ENCODE results near the gene ATMIN.

DNA sequence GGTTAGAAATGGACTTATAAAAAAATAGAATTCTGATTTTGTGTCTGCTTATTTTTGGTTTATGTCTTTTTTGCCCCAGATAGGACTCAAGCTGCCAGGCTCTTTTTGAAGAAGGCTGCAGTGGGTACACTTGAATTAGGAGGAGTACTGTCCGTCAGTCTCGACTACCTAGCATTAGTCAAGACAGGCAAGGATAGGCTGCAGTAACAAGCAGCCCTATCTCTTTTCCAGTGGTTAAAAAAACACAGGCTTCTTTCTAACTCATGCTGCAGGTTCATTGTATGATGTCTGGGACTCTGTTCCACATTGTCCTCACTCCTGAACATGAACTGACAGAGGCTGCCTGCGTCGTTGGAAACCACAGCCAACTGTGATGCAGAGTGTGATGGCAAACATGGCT lies 33.4 kb downstream of the ATMIN start:
- no peak for TF ChIP-seq EZH2 (IDR thresholded peaks at IDR 0.05)
- TF ChIP-seq, protein P1, sequence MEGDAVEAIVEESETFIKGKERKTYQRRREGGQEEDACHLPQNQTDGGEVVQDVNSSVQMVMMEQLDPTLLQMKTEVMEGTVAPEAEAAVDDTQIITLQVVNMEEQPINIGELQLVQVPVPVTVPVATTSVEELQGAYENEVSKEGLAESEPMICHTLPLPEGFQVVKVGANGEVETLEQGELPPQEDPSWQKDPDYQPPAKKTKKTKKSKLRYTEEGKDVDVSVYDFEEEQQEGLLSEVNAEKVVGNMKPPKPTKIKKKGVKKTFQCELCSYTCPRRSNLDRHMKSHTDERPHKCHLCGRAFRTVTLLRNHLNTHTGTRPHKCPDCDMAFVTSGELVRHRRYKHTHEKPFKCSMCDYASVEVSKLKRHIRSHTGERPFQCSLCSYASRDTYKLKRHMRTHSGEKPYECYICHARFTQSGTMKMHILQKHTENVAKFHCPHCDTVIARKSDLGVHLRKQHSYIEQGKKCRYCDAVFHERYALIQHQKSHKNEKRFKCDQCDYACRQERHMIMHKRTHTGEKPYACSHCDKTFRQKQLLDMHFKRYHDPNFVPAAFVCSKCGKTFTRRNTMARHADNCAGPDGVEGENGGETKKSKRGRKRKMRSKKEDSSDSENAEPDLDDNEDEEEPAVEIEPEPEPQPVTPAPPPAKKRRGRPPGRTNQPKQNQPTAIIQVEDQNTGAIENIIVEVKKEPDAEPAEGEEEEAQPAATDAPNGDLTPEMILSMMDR (IDR thresholded peaks at IDR 0.05) = no peak

Data from neural progenitor cell (in vitro differentiated cells).